Measurements from ENCODE around the gene DBP.
"Not testable (repeated sequence)": the region's sequence is repeated elsewhere in the genome, so short reads cannot be mapped to it uniquely, and the experiment has no call there.

Gene DBP

GRCh38 chr19:48638831-48639381 is 1.7 kb upstream of the DBP start:
- no peak for DNase-seq

GRCh38 chr19:48637948-48638830 is 1.0 kb upstream of the DBP start:
- DNase-seq = peak; percentile 85

DNA sequence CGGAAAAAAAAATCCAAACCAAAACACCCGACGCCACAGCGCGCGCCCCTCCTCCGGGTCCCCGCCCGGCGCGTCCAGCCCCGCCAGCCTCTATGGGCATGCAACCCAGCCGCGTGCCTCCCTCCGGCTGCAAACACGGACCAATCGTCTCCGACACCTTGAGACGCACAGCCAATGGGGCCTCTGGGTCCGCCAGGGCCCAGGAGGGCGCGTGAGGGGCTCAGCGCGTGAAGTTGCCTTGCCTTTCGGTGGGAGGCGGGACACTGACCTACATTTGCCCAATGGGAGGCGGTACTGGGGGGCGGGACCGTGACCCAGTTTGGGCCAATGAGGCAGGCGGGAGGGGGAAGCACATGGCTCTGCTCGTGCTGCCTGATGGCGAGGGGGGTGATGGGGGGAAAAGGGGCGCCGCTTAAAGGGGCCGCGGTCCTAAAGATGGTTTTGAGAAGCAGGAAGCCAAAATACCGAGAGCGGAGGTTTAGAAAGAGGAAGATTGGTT is 319 bp upstream of the DBP start:
- peak; percentile 100 for DNase-seq

DNA sequence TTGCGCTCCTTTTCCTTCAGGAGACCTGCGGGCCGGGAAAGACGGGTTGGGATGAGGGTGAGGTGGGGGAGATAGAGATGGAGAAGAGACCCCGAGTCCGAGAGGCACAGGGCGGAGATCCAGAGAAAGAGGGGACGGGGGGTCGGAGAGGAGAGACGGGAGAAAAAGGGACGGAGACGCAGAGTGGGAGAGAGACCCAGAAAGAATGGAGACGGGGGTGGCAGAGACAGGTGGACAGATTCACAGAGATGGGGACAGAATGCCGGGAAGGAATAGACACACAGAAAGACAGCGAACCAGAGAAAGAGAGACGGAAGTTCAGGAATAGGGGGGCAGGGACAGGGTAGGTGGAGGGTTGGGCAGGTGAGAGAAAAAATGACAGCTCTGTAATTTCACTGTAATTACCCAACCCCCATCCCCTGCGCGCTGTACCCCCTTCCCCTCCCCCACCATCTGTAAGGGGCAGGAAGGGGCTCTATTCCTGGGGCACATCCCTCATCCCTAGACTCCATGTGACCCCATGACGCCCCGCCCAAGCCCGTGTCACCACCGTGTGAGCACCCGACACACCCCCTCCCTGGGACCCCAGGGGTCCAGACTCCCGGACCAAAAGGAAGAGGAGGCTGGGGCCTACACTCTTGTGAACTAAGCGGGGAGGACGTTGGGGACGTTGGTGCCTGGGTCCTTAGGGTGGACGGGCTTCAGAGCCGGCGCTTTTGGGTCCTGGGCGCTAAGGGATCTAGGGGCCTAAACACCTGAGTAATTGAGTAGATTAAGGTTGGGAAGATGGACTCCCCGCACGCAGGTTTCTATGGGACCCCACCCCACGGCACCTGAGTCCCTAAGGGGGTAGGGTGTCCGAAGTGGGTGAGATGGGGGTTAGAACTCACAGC is 967 bp downstream of the DBP start:
- no peak for DNase-seq

GRCh38 chr19:48635263-48635965 is 1.8 kb downstream of the DBP start:
- no peak for DNase-seq

DNA sequence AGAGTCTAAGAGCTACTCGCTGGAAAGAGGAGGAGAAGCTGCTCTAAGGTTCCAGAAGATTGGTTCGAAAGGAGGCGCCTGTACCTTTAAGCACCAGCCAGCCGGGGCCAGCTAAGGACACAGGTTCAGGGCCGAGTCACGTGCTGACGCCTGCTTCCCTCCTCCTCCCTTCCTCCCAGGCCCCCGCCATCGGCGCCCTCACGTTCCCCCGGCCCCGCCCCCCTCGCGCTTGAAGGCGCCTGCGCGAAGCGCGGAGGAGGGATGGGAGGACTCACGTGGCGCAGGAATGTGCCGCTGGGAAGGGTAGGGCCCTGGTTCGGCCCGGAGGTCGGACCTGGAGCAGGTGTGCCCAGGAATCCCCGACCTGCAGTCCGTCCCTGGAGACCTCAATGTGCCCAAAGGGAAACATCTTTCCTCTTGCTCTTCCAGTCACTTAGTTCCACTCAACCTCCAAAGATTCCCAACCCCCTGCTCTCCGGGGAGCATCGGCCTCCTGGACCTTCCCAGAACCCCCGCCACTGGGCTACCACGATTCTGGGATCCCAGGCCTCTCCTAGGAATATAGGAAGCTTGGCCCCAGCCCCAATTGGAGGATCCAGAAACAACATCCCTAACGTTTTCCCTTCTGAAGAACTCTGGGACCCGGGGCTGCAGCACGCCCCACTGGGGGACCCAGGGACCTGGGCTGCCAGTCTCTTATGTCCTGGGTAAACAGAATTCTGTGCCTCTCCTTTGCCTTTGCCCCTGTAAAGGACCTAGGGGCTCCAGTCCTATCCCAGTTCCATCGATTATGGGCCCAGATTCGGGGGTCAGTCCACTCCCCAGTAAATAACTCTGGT is 2.5 kb downstream of the DBP start:
- DNase-seq = peak; percentile 93

DNA sequence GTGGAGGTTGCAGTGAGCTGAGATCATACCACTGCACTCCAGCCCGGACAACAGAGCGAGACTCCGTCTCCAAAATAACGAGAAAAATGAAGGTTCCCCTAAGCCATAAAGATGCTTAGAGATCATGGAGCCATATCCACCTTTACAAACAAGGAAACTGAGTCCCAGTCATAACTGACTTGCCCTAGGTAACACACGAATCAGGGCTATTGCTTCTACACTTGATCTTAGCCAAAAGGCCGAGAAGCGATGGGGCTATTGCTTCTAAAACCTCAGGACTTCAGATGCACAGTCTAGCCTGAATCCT is 3.2 kb downstream of the DBP start:
- no peak for DNase-seq

- DNase-seq = no peak
These were observed 3.8 kb downstream of the DBP start for GRCh38 chr19:48633148-48634035.

GRCh38 chr19:48632692-48633147 is 4.5 kb downstream of the DBP start:
- DNase-seq = no peak

GRCh38 chr19:48632286-48632685 is 4.9 kb downstream of the DBP start:
- DNase-seq = not testable (repeated sequence)

DNA sequence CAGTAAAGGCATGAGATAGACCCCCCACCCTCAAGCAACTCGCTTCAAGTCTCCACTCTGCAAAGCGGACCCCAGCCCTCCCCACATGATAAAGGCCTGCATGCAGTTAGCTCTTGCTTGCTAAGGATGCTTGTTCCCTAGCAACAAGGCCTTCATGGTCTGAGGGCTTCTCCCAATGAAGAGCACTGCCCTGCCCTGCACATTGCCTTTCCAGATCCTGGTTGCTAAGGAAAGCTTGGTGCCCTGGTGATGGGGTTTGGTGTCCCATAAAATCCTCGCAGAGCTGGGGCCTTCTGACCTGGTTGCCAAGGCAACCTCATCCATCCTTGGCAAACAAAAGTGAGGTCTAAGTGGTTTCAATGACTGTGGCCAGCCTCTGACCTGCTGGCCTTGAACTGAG is 6.0 kb downstream of the DBP start:
- DNase-seq = no peak

DNA sequence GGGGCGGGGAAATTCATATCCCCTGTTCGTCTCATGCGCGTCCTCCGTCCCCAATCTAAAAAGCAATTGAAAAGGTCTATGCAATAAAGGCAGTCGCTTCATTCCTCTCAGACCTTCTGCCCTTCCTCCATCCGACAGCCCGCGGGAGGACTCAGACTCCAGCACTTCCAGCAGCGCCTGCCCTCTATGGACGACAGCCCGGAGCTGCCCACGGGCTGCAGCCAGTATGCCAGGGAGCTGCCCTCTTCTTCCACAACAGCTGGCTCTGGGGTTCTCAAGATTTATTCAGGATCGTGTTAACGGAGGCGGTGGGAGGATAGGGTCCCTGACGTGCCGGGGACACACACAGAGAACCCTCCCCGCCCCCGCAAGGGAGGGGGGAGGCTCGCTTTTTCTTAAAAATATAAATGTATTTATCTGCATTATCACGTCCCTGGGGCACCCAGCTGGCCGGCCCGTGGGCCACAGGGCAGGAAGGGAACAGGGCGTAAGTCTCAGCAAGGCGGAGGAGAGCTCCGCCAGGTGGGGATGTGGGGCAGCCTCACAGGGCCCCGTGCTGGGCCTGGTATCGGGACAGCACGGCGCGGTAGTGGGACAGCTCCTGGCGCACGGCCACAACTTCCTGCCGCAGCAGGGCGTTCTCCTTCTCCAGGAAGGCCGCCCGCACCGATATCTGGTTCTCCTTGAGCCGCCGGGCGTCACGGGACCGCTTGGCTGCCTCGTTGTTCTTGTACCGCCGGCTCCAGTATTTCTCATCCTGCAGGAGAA is 6.7 kb downstream of the DBP start:
- DNase-seq = no peak

- DNase-seq = no peak
These were observed 7.4 kb downstream of the DBP start for GRCh38 chr19:48629599-48630295.

DNA sequence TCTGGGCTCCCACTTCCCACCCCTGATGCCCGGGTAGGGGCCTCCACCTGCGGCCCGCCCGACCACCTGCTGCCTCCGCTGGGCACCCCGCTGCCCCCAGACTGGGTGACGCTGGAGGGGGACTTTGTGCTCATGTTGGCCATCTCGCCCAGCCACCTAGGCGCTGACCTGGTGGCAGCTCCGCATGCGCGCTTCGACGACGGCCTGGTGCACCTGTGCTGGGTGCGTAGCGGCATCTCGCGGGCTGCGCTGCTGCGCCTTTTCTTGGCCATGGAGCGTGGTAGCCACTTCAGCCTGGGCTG is 7.9 kb downstream of the DBP start:
- no peak for DNase-seq

DNA sequence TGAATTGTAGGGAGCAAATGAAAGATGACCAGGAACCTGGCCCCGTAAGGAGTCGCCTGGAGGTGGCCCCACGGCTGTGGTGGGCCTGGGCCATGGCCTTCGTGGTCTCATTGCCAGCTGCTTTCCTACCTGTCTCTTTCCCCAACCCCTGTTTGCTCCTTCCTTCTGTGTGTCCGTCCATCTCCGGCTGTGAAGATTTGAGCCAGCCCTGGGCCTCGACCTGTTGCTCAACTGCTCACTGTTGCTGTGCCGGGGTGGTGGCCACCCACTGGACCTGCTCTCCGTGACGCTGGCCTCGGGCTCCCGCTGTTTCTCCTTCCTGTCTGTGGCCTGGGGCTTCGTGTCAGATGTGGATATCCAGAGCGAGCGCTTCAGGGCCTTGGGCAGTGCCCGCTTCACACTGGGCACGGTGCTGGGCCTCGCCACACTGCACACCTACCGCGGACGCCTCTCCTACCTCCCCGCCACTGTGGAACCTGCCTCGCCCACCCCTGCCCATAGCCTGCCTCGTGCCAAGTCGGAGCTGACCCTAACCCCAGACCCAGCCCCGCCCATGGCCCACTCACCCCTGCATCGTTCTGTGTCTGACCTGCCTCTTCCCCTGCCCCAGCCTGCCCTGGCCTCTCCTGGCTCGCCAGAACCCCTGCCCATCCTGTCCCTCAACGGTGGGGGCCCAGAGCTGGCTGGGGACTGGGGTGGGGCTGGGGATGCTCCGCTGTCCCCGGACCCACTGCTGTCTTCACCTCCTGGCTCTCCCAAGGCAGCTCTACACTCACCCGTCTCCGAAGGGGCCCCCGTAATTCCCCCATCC is 8.5 kb downstream of the DBP start:
- no peak for DNase-seq

DNA sequence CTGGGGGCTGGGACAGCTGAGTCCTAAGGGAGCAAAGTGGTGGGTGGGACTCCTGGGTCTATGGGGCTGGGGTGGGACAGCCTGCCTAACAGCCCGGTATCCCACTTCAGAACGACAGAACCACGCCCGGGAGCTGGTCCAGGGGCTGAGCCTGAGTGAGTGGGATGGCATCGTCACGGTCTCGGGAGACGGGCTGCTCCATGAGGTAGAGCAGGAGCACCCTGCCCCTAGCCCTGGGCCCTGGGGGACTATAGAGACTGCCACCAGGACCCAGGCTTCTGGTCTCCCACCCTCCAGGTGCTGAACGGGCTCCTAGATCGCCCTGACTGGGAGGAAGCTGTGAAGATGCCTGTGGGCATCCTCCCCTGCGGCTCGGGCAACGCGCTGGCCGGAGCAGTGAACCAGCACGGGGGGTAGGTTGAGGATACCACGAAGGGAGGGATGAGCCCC is 9.3 kb downstream of the DBP start:
- no peak for DNase-seq

DNA sequence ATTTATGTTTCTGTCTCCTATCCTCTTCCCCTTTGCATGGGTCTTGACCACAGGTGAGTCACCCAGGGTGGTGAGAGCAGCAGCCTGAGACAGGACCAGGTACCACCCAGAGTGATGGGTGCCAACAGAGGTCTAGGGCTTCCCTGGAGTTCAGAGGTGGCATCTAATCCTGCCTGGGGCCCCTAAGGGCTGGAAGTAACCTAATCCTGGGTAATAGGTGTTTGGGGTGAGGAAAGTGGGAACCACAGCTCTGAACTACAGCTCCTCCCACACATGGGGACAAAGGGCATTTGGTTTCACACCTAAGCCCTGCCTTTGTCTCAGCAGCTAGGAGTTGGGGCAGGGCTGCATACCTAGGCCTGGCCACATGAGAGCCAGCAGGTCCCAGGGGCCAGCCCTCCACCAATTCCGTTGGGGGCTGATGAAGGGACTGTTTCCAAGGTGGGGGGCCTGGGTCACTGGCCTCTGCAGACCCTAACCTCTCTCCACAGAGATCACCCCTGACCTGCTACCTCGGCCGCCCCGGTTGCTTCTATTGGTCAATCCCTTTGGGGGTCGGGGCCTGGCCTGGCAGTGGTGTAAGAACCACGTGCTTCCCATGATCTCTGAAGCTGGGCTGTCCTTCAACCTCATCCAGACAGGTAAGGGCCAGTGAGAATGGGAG is 9.8 kb downstream of the DBP start:
- no peak for DNase-seq

DNA sequence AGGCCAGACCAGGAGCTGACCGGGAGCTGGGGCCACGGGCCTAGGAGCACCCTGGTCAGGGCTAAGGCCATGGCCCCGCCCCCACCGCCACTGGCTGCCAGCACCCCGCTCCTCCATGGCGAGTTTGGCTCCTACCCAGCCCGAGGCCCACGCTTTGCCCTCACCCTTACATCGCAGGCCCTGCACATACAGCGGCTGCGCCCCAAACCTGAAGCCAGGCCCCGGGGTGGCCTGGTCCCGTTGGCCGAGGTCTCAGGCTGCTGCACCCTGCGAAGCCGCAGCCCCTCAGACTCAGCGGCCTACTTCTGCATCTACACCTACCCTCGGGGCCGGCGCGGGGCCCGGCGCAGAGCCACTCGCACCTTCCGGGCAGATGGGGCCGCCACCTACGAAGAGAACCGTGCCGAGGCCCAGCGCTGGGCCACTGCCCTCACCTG is 11.3 kb downstream of the DBP start:
- no peak for DNase-seq

All from NCI-H226 (cell line).